Common myeloid progenitor, CD34-positive (primary cell): ENCODE data around the gene SIDT2.
A peak's percentile ranks its signal among the peaks of the same experiment; 100 is the strongest.

Source experiments
- CTCF ChIA-PET: fragments of 350-600 bp; sonication (Branson Sonifier 250); formaldehyde crosslinking; loops from one replicate; lab custom pipeline; 2021; ENCODE audit warnings: antibody characterized with exemption; lab: Charles Lee
- POLR2A ChIA-PET: fragments of 350-600 bp; sonication (Branson Sonifier 250); formaldehyde crosslinking; loops from one replicate; lab custom pipeline; 2021; ENCODE audit warnings: antibody characterized with exemption; lab: Charles Lee
- DNase-seq, 3 donors: peaks; one replicate each; pipeline versions ENCODE4 v3.0.0 to v3.0.0-alpha.2; 2013
- H3K27ac ChIP-seq, 2 experiments: 1 replicate in 1 of 2; 2 replicates in 1 of 2; pipeline ENCODE4 v1.7.0; 2013; ENCODE audit warnings: inconsistent platforms in 2 of 2, low read length in 2 of 2, mild to moderate bottlenecking in 2 of 2, low read depth in 1 of 2, moderate library complexity in 1 of 2; ENCODE audit not compliant: severe bottlenecking in 2 of 2, insufficient read depth in 1 of 2, poor library complexity in 1 of 2
- H3K27me3 ChIP-seq, 5 experiments: replicated peaks in 2 of 5; 1 replicate in 3 of 5; 2 replicates in 2 of 5; pipeline versions ENCODE4 v1.6.1 to v1.7.0; 2013; ENCODE audit warnings: low read length in 4 of 5, mild to moderate bottlenecking in 2 of 5, moderate library complexity in 2 of 5, inconsistent platforms in 1 of 5; ENCODE audit not compliant: insufficient read depth in 5 of 5, control insufficient read depth in 4 of 5
- H3K36me3 ChIP-seq, 4 experiments: 1 replicate in 2 of 4; 2 replicates in 2 of 4; pipeline versions ENCODE4 v1.6.1 to v1.7.0; 2013; ENCODE audit warnings: low read length in 3 of 4, control low read depth in 1 of 4, mild to moderate bottlenecking in 1 of 4; ENCODE audit not compliant: control insufficient read depth in 4 of 4, insufficient read depth in 4 of 4
- H3K4me1 ChIP-seq, 4 experiments: 1 replicate in 3 of 4; 2 replicates in 1 of 4; pipeline versions ENCODE4 v1.6.1 to v1.7.1; 2013; ENCODE audit warnings: low read length in 3 of 4, mild to moderate bottlenecking in 3 of 4, control low read depth in 1 of 4, inconsistent platforms in 1 of 4, moderate library complexity in 1 of 4; ENCODE audit not compliant: control insufficient read depth in 4 of 4, insufficient read depth in 4 of 4; ENCODE audit errors: control extremely low read depth in 1 of 4
- H3K4me3 ChIP-seq, 7 experiments: 1 replicate in 4 of 7; 2 replicates in 3 of 7; pipeline versions ENCODE4 v1.5.1 to v1.7.0; 2013; ENCODE audit warnings: mild to moderate bottlenecking in 7 of 7, low read length in 6 of 7, moderate library complexity in 6 of 7, inconsistent platforms in 2 of 7, low read depth in 2 of 7, control low read depth in 1 of 7; ENCODE audit not compliant: insufficient read depth in 4 of 7, control insufficient read depth in 1 of 7; ENCODE audit errors: extremely low read depth in 1 of 7
- H3K9me3 ChIP-seq, 5 experiments: 1 replicate in 4 of 5; 2 replicates in 1 of 5; pipeline versions ENCODE4 v1.6.1 to v1.7.1; 2013; ENCODE audit warnings: low read length in 4 of 5, mild to moderate bottlenecking in 2 of 5, inconsistent platforms in 1 of 5, low read depth in 1 of 5, moderate library complexity in 1 of 5; ENCODE audit not compliant: control insufficient read depth in 4 of 5, insufficient read depth in 2 of 5; ENCODE audit errors: control extremely low read depth in 1 of 5
- WGBS: methylation state at CpG from one replicate; pipeline ENCODE4 v1.1.5; 2013; ENCODE audit not compliant: insufficient coverage; 5-methylcytosine and 5-hydroxymethylcytosine counted together

SIDT2 gene

DNA sequence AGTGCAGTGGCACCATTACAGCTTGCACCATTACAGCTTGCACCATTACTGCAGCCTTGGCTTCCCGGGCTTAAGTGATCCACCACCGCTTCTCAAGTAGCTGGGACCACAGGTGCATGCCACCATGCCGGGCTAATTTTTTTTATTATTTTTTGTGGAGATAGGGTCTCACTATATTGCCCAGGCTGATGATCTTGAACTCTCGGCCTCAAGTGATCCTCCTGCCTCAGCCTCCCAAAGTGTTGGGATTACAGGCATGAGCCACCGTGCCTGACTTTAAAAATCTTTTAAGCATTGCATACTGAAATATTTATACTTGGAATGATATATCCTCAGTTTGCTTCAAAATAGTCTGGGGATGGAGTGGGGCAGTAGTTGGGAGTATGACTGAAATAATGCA, 24.1 kb upstream of the SIDT2 start:
- Histone ChIP-seq H3K4me1 (no peaks in the 10 kb centered on the region), H3K4me3 (no peak overlapping the region), H3K9me3 (no peaks in the 10 kb centered on the region), H3K36me3 (peaks cover 7 to 55% (median 22%) of the 10 kb centered on the region in 4 experiments), H3K27me3 (no peaks in the 10 kb centered on the region), H3K27ac (no peak overlapping the region)
- POLR2A ChIA-PET = no interaction called here
- CTCF ChIA-PET = interaction anchor here (1.0 to 1.3 kb wide), 2 partner anchors 9 to 12 kb away, joined by 3 to 7 read pairs; no protein-coding TSS in a partner anchor
- no peak for DNase-seq
- 100% methylated on average over 1 of the region's 5 CpGs for whole genome bisulfite sequencing

GRCh38 chr11:117157507-117157906, 21.0 kb upstream of the SIDT2 start:
- H3K4me3 ChIP-seq = no peak overlapping the region
- DNase-seq = no peak
- no peaks in the 10 kb centered on the region for H3K27me3 ChIP-seq
- WGBS = no CpG with 5 or more reads among the region's 2 CpGs
- H3K9me3 ChIP-seq = no peaks in the 10 kb centered on the region
- ChIA-PET POLR2A (interaction anchor here (0.7 kb wide), 1 partner anchor 63 kb away, joined by 3 read pairs; no protein-coding TSS in a partner anchor), CTCF (interaction anchor here (1.8 to 2.0 kb wide), 2 partner anchors 10 to 11 kb away, joined by 4 to 5 read pairs; no protein-coding TSS in a partner anchor)
- peaks cover 12 to 62% (median 37%) of the 10 kb centered on the region in 4 experiments for H3K36me3 ChIP-seq
- H3K27ac ChIP-seq = no peak overlapping the region
- H3K4me1 ChIP-seq = peaks cover 0 to 8% (median 3%) of the 10 kb centered on the region in 4 experiments

- ChIA-PET POLR2A (interaction anchor here (1.3 kb wide), 1 partner anchor 18 kb away, joined by 5 read pairs; the partner anchor contains the start of gene SIDT2), CTCF (interaction anchor here (1.3 to 3.4 kb wide), 5 partner anchors 10 to 21 kb away, joined by 3 to 17 read pairs (median 4); no protein-coding TSS in a partner anchor)
- Histone ChIP-seq H3K36me3 (peaks cover 27 to 61% (median 45%) of the 10 kb centered on the region in 4 experiments), H3K4me3 (no peak overlapping the region), H3K9me3 (no peaks in the 10 kb centered on the region), H3K27me3 (no peaks in the 10 kb centered on the region), H3K4me1 (peaks cover 0 to 8% (median 3%) of the 10 kb centered on the region in 4 experiments), H3K27ac (no peak overlapping the region)
- WGBS = no CpG with 5 or more reads among the region's 2 CpGs
- no peak for DNase-seq
These were observed 18.7 kb upstream of the SIDT2 start for GRCh38 chr11:117159892-117160291.

GRCh38 chr11:117160826-117161225, 17.7 kb upstream of the SIDT2 start:
- CTCF ChIA-PET = interaction anchor here (0.9 to 3.4 kb wide), 7 partner anchors 10 to 21 kb away, joined by 3 to 17 read pairs (median 4); no protein-coding TSS in a partner anchor
- Histone ChIP-seq H3K27me3 (no peaks in the 10 kb centered on the region), H3K36me3 (peaks cover 27 to 63% (median 47%) of the 10 kb centered on the region in 4 experiments), H3K9me3 (no peaks in the 10 kb centered on the region), H3K4me1 (peaks cover 0 to 8% (median 3%) of the 10 kb centered on the region in 4 experiments), H3K4me3 (no peak overlapping the region), H3K27ac (no peak overlapping the region)
- POLR2A ChIA-PET = interaction anchor here (1.3 kb wide), 1 partner anchor 17 kb away, joined by 5 read pairs; the partner anchor contains the start of gene SIDT2
- WGBS = 20% methylated on average over 1 of the region's 2 CpGs
- peak; percentile 39 to 82 (median 63) for DNase-seq

DNA sequence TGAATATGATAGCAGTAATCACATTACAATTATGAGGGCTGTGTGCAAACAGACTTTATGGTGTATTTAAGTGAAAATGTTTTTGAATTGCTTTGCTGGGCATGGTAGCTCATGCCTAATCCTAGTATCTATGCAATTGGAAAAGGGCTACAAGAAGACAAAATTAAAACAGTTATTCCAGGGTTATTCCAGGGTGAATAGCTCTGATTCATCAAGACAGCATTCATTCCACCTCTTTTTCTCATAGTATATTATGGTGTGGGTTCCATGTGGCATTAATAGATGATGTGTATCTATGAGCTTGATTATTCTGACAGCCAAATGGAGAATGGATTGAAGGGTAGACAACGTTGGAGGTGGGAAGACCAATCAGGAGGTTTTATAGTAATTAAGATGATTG, 12.1 kb upstream of the SIDT2 start:
- Histone ChIP-seq H3K4me3 (no peak overlapping the region), H3K27ac (no peak overlapping the region), H3K4me1 (peaks cover 0 to 2% (median 0%) of the 10 kb centered on the region in 4 experiments), H3K9me3 (no peaks in the 10 kb centered on the region), H3K36me3 (peaks cover 28 to 80% (median 64%) of the 10 kb centered on the region in 4 experiments), H3K27me3 (no peaks in the 10 kb centered on the region)
- 100% methylated on average over 1 of the region's 1 CpG for WGBS
- CTCF ChIA-PET = interaction anchor here (0.9 to 1.8 kb wide), 12 partner anchors 9 to 434 kb away, joined by 3 to 7 read pairs (median 3); no protein-coding TSS in a partner anchor
- DNase-seq = no peak
- POLR2A ChIA-PET = no interaction called here

DNA sequence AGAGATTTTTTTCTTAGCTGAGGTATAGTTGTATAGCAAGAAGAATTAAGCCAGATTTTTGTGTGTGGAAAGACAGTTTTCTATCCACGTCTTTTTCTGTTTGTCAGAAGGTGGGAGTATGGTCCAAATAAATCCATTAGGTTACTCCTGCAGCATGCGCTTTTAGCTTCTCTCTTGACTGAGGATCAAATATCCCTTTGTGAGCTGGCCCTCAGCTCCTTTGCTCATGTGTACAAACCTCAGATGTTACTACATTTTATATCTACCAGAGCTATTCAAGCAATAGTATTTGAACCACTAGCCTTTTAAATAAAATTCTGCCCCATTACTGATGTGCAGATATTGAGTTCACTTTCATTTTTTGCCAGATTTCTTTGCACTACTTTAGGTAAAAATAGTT, 8.8 kb upstream of the SIDT2 start:
- Histone ChIP-seq H3K4me1 (peaks cover 0 to 9% (median 5%) of the 10 kb centered on the region in 4 experiments), H3K27ac (no peak overlapping the region), H3K36me3 (peaks cover 12 to 58% (median 40%) of the 10 kb centered on the region in 4 experiments), H3K9me3 (no peaks in the 10 kb centered on the region), H3K4me3 (no peak overlapping the region), H3K27me3 (no peaks in the 10 kb centered on the region)
- ChIA-PET POLR2A (interaction anchor here (1.0 kb wide), 1 partner anchor 9 kb away, joined by 4 read pairs; the partner anchor contains the start of gene SIDT2), CTCF (interaction anchor here (1.0 to 1.9 kb wide), 4 partner anchors 9 to 22 kb away, joined by 4 to 6 read pairs (median 4); partner anchors contain the start of gene SIDT2)
- DNase-seq = no peak
- 100% methylated on average over 2 of the region's 2 CpGs for WGBS

GRCh38 chr11:117170210-117170609, 8.3 kb upstream of the SIDT2 start:
- no peaks in the 10 kb centered on the region for H3K27me3 ChIP-seq
- WGBS = 89% methylated on average over 4 of the region's 9 CpGs
- peaks cover 12 to 57% (median 39%) of the 10 kb centered on the region in 4 experiments for H3K36me3 ChIP-seq
- no peak for DNase-seq
- H3K27ac ChIP-seq = no peak overlapping the region
- ChIA-PET CTCF (interaction anchor here (1.5 to 1.9 kb wide), 2 partner anchors 10 kb away, joined by 4 read pairs; no protein-coding TSS in a partner anchor), POLR2A (interaction anchor here (0.6 to 1.0 kb wide), 2 partner anchors 8 to 299 kb away, joined by 3 to 4 read pairs; partner anchors contain the start of gene SIDT2)
- H3K9me3 ChIP-seq = no peaks in the 10 kb centered on the region
- no peak overlapping the region for H3K4me3 ChIP-seq
- peaks cover 0 to 9% (median 5%) of the 10 kb centered on the region in 4 experiments for H3K4me1 ChIP-seq
